Activated CD8-positive, alpha-beta memory T cell treated with anti-CD3 and anti-CD28 coated beads for 48 hours (primary cell): Measurements from ENCODE around the gene DUS1L.

Experiments used
- DNase-seq, 3 experiments: peaks; one replicate each; pipeline ENCODE4 v3.0.0-alpha.2; 2020; ENCODE audit warnings: low read depth in 2 of 3, low spot score in 2 of 3

DUS1L gene

DNA sequence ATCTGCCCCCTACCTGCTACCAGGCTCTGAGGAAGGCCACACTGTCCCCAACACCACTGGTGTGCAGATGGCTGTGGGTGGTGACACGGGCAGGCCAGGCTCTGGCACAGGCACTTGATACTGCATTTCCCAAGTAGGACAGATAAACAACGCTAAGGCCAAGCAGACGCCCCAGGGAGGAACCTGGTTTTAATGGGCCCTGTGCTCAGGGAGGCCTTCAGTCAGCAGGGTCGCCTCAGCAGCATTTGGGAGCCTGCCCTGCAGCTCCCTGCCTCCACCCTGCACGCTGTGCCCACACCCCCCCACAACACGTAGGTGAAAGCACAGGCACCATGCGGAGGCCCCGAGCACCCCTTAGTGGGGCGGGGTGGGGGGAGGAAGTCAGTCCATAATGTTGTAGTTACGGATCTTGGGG lies 35.7 kb upstream of the DUS1L start:
- DNase-seq = no peak

DNA sequence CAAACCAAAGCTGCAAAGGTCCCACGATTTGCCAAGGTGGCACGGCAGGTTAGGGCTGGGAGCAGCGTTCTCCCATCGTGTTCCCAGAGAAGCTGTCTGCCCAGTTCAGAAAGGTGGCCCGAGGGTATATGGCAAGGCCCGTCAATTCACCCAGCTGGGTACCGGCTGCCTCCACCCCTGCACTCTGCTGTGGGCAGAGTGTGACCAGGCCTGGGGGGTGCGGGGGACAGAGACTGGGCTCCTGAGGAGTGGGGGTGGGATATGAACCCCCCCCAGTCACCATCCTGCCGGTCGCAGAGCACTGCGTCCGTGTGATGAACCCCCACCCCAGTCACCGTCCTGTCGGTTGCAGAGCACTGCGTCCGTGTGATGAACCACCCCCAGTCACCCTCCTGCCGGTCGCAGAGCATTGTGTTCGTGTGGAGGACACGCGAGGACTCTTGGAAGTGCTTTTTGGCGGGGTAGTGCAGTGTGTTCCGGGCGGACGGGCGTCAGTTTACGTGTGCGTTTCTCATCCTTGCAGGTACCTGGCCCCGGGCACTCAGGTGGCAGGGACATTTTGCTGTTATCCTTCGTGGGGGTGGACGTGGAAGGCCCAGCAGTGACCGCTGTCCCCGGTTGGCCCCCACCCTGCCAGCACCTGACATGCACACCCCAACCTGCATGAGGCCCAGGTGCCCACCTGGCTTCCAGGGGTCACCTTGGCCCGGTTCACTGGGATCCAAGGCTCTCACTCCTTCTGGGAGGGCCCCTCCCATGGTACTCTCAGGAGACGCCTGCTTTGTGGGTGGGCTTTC lies 35.1 kb upstream of the DUS1L start:
- DNase-seq = no peak

DNA sequence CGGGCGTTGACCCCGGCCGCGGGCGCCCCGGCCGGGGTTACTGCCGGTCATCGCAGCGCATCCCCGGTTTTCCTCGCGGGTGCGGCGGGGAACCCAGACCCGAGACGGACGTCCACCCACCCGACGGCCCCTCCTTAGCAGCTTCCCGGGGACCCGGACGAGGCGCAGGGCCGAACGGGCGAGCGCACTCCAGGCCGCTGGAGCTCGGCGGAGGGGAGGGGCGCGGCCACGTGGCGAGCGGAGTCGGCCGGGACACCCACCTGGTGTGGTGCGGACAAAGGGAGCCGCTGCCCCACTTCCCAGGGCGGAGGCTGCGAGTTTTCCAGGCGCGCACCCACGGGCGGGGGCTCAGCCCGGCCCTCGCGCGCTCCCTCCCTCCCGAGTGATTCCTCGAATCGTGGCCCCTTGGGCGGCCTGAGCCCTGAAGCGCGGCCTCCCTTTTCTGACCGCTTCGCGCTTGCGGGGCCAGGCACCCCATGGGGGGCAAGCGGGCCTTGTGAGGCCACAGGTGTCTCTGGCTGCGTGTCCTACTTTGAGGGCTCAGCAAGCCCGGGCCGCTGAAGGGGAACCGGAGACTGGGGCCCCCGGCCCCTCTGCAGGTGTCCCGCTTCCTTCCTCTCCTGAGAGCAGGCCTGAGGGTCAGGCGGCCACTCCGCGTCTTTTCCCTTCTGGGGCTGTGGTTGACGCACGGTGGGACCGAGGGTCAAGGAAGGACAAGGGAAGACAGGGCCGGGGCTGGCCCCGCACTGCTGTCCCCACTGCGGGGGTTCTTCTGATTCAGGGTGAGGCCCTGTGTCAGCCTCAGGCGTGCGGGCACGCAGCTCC lies 33.5 kb upstream of the DUS1L start:
- no peak for DNase-seq

DNA sequence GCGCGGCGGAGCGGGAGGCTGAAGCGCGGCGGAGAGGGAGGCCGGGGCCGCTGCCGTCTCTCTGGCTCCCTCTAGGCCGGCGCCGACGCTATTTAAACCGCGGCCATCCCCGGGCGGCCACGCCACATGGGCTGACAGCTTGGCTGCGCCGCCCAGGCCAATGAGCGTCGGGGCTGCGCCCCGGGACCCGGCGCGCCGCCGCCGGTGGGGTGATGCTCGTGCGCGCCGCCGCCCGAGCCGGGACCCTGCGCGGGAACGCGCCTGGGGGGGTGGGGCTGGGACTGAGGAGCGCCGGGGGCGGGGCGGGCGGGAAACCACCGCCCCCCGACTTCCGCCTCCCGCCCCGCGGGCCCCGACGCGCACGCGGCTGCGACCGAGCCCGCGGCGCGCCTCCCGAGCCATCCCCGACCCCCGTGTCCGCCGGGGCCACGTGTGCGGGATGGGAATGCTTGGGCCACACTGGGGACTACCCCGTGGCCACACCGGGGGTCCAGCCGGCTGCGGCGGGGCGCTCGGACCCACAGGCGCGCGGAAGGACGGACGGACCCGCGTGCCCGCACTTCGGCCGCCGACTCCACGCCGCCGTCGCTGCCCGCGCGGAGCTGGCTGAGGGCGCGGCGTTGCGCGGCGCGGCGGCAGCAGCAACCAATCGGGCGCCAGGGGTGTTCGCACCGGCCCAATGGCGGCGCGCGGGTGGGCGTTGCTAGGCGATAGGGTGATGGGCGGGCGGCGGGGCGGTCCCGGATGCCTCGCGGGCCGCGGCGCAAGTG lies 32.8 kb upstream of the DUS1L start, which contains the start of gene FASN:
Gene FASN, minus strand, starts transcription at position 68 of the 770 bp plus-strand sequence. CDS start 1,791 bp downstream, outside the sequence.
- DNase-seq = peak; percentile 86 to 93 (median 91)

DNA sequence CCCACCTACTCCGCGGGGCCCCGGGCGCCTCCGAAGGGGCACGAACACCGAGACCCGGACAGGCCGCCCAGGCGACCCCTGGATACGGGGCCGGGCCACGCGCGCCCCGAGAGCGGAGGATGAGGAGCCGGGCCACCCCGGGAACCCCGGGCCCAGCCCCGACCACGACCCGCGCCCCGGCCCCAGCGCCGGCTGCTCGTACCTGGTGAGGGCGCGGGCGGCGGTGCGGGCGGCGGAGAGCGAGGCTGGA lies 32.2 kb upstream of the DUS1L start:
- DNase-seq = peak in 1 of 3 experiments; percentile 41

DNA sequence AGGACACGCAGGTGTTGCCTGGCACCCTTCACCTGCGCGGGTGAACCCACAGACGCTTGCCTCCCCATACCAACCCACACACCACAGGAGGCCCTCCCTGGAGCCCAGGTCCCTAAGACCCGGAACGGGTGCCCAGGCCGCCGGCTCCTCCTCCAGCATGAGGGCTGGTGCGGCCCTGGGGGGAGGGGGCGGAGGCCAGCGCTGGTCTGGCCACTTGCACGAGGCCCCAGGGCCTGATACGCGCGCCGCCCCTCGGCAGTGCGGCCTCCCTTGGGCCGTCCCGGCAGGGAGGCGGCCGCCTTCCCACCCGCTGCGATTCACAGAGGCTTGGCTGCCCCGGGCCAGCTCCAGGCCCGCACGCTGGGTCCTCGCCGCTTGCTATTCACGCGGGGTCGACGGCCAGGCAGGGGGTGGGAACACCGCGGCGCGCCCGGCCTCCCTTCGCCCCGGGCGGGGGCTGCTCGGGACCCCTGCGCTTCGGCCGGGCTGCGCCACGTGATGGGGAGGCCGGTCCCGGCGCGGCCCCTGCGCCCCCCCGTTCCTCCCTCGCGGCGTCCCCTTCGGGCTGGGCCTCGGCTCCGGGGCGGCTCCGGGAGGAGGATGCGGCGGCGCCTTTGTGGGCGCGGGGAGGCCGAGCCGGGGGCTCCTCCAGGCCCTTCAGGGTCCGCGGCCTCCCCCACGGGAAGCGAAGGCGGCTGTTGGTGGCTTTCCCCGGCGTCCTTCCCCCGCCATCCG lies 31.7 kb upstream of the DUS1L start:
- no peak for DNase-seq

DNA sequence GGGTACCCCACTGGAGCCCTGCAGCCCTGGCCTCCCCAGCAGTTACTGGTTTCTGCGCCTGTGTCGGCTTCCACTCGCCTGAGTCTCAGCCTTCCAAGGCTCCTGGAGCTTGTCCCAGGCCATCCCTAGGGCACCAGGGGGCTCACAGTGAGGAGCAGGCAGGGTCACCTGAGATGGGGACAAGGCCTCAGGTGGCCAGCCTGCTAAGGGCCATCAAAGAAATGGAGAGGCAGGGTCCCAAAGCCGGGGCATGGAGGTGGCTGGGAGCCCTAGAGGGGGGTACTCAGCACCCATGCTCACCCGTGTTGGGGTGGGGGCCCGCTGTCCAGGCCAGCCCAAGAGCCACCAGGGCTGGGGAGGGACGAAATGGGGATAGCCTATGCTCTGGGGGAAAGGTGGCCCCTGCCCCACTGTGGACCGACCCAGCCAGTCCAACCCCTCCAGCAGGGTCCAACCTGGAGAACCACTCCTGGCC lies 31.1 kb upstream of the DUS1L start:
- DNase-seq = no peak

DNA sequence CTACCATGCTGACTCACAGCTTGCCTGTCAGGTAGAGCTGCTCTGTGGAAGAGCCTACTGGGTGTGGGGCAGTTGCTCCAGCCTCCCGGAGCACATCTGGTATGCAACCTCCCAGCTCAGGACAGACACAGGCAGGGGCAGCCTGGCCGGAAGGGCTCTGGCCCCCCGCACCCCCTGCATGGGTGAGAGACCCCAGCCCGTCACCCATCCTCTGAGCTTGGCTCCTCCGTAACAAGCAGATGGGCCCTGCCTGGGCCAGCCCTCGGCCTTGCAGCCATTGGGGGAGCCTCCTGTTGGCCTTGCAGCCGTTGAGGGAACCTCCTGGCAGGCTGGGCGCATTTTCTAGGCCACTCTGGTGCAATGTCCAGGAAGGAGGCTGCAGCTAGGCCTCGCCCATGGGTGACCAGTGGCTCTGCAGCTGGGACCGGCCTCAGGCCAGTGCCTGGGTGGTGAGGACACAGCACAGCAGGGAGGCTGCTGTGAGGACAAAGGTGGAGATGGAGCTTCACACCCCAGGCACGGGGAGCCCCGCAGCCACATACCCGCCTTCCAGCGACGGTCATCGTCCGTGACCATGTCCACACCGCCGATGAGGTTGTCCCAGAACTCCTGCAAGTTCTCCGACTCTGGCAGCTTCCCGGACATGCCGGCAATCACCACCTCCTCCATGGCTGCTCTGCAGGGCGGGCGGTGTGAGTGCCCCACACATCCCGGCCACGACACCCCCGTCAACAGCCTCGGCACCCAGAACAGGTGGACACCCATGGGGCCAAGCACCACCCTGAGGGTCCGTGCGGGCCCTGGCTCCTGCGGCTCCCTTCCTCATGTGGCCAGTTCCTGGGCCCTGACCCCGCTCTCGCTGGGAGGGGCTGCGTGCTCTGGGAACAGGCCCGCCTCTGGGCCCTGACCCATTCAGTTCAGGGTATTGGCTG lies 30.4 kb upstream of the DUS1L start:
- DNase-seq = no peak

DNA sequence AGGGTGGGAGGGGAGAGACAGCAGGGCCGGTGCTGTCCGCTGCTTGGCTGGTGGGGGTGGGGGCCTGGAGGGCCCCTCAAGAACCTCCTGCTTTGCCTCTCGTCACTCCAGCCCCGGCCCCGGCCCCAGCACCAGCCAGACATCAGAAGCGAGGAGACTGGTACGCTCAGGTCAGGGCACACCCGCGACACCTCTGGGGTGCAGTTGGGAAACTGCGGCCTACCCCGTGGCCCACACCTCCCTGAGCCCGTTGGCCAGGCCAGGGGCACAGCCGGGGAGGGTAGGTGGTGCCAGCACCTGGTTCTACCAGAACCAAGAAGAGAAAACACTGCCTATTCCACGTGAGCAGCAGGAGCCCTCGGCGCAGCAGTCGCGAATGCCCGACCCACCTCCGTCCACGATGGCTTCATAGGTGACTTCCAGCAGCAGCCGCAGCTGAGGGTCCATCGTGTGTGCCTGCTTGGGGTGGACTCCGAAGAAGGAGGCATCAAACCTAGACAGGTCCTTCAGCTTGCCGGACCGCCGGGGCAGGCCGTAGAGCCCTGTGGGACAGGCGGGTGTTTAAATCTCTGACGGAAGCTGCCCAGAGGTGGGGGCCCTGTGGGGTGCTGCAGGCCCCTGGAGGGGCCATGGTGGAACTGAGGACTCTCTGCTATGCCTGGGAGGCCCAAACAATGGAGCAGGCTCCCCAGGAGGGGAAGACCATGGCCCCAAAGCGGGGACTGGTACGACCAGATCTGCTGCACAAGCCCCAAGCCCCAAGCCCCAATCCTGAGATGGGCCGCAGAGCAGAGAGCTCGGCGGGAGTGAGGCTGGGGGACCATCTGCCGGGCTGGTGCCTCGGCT lies 29.6 kb upstream of the DUS1L start:
- no peak for DNase-seq

DNA sequence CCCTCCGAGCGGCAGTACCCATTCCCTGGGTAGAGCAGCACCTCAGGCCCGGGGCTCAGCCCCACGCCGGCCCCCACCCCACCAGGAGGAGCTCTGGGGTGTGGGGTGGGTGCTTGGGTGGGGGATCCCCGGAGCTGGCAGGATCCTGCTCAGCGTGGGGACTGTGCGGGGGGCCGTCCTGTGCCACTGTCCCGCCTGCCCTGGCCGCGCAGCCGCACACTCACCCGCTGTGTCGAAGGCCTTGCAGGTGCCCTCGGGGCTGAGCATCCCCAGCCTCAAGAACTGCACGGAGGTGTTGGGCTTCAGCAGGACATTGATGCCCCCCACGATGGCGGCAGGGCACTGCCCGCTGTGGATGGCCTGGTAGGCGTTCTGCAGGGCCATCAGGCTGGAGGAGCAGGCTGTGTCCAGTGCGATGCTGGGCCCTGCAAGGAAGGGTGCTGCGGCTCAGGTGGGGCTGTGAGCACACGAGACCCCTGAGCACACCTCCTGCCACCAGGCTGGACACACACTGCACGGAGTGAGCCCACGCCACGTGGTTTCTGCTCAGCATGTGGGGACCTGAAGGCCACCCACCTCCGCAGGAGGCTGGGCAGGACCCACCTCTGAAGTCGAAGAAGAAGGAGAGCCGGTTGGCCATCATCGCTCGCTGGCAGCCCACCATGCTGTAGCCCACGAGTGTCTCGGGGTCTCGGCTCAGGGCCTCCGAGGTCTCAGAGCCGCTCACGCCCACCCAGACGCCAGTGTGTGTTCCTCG lies 27.6 kb upstream of the DUS1L start:
- DNase-seq = no peak

DNA sequence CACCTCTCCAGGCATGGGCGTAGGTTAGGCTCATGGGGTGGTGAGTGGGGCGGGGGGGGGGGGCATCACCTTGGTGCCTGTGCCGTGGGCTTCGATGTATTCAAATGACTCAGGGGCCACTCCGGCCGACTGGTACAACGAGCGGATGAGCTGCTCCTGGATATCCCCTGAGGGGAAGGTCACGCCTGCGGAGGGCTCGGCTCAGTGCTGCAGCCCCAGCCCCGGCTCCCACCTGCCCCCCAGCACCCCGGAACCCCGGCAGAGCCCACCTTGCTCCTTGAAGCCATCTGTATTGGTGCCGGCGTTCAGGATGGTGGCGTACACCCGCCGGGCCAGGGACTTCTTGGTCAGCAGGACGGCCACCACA lies 27.0 kb upstream of the DUS1L start:
- no peak for DNase-seq

DNA sequence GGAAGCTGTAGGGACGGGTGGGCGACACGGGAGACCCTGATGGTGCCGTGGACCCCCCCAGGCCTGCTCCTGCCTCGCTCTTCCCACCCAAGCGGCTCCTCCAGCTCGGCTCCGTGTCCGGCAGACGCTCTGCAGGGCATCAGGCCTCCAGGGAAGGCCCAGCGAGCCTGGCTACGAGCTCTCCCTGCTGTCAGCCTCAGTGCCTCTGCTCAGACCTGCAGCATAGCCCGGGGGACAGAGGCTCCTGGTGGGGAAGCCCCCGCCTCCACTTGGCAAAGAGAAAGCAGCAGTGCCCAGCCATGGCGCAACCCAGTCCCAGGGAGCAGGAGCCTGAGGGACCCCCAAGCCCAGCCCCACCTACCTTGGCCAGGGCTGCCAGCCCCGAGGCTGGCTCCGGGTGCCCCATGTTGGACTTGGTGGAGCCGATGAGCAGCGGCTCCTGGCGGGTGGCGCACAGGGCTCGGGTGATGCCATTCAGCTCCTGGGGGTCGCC lies 26.5 kb upstream of the DUS1L start:
- DNase-seq = no peak

DNA sequence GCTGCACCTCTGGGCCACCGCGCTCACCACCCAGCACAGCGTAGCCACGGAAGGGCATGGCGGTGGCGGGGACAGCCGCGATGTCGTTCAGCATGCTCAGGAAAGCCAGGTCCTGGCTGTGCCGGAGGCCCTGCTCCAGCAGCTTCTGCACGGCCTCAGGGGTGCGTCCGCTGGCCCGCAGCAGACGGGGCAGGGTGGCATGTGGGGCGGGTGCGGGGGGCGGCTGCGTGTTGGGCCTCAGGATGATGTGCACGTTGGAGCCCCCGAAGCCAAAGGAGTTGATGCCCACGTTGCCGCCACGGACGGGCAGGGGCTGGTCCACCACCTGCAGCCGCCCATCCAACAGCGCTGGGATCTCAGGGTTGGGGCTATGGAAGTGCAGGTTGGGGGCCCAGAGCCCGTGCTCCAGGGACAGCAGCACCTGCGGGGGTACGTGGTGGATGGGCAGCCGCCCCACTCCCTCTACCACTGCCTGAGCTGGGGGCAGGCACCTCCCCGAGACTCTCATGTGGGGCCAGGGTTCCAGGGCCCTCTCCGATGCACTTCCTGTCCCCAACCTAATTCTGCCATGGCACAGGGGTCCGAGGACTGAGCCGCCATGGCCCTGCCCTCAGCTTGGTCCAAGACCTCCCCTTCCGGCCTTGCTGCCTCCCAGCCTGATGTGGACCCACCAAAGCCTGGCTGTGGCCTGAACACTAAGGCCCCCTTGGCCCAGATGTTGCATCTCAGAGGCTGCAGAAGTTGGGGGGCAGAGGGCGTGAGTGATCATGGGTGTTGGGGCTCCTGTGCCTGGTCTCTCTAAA lies 25.9 kb upstream of the DUS1L start:
- no peak for DNase-seq

DNA sequence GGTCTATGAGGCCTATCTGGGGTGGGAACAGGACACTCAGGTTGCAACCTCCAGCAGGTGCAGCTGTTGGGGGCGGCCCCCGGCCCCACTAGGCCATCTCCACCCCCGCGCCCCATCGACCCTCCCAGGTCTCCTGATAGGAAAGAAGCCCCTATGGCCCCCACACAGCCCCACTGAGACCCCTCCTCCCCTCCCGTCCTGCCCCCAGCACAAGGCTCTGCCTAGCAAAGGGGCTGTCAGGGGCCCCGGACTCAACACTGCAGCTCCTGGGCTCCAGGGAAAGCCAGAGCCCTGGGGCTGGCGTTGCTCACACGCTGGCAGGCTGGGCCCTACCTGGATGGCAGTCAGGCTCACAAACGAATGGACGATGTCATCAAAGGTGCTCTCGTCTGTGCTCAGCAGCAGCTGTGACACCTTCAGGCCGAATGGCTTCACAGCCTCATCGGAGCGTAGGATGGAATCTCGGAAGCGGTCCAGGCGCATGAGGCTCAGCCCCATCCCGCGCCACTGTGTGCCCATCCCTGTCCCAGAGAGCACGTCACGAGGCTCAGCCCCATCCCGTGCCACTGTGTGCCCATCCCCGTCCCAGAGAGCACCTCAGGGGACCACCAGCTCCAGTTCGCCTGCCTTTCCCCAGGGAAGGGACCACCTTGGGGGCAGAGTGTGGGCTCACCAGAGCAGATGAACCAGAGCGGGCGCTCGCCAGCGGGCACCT lies 25.1 kb upstream of the DUS1L start:
- DNase-seq = no peak

DNA sequence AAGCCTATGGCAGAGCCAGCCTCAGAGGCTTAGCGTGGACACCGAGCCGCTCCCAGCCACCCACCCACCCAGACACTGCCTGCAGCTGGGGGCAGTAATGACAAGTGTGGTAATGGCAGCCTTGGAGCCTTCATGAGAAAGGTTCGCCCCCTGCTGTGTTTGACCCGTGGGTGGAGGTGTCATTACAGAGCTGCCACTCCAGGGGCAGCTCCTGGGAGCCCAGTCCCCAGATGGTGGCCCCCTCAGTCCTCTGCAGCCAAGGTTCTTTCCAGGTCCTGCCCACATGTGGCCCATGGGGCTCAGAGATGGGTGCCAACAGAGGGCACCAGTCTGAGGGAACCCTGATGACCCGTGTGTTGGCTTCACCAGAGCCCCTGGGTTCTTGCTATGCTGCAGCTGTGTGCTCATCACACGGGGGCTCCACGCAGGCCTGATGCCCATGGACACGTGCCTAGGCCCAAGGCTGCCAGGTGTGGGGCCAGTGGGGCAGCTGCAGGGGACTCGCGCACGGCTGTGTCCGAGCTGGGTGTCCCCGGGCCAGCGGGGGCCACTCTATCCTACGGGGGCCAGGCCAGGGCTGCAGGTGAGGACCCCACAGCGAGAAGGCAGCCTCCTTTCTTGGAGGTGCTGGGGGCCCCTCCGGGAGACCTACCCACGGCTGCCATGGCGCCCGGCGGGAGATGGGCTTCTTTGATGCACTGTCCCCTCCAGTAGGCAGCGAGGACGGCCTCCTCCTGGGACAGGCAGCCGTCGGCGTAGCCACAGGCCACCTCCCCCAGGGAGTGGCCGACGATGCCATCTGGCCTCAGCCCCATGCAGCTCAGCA lies 24.3 kb upstream of the DUS1L start:
- DNase-seq = no peak
